Fibroblast of skin of scalp (primary cell): ENCODE results near the gene HEPHL1.
A peak's percentile ranks its signal among the peaks of the same experiment; 100 is the strongest.

Experiments used
- DNase-seq: peaks from one replicate; pipeline ENCODE4 v3.0.0-alpha.2; 2013

Gene HEPHL1

DNA sequence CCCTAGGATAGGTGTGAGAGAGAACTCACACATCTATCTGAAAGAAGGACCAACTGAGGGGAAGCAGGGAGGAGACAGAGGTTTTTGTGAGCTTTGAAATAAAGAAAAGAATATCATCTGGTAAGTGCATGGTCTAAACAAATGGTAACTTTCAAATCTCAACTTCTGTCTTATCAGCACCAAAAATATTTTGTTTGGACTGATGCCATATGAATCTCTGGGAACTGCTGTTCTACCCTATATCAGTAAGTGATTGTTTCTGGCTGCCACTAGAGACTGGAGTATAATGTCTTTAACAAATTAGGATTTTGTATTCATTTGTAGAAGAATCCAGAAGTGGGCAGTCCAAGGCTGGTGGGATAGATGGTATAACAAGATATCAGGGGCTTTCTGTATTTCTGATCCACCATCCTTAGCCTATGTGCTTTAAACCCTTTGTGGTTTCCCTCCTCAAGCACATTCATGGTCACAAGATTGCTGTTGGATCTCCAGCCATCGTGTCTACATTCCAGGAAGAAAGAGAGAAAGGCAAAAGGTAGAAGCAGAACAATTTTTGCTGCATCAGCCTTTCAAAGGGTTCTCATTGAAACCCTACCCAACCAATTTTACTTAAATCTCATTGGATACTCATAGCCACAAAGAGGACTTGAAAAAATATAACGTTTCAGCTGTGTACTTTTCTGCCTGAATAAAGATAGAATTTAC, 4.7 kb downstream of the HEPHL1 start:
- peak; percentile 5 for DNase-seq

DNA sequence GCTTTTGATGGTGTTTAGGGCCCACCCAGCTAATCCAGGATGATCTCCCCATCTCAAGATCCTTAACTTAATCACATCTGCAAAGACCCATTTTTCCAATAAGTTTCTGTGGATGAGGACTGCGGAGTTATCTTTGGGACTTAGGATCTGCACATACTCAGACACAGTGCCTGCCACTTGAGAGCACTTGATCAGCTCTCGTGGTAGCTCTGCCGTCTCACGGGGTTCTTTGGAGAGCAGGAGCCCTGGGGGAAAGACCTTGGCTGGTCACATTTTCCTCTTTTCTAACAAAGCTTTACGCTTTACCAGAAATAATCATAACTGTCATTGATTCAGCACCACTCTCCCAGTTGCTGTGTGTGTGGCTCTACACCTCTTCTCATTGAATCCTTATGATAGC, 6.1 kb downstream of the HEPHL1 start:
- no peak for DNase-seq

DNA sequence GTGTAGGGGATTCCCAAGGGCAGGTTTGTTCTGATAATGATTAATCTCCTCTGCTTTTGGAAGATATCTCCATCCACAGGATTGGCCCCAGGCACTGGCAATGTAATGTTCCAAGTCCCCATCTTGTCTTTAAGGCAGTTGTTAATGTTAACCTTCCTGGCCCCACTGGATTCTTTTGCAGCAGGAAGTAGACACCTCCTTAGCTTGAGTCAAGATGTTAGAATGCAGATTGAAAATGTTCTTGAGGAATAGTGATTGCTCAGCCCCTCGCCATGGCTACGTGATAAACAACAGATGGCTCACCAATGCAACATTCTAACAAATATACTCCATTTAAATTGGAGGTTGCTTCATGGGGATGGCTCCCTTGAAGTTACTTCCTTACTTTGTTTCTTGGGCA, 7.3 kb downstream of the HEPHL1 start:
- DNase-seq = peak; percentile 10

DNA sequence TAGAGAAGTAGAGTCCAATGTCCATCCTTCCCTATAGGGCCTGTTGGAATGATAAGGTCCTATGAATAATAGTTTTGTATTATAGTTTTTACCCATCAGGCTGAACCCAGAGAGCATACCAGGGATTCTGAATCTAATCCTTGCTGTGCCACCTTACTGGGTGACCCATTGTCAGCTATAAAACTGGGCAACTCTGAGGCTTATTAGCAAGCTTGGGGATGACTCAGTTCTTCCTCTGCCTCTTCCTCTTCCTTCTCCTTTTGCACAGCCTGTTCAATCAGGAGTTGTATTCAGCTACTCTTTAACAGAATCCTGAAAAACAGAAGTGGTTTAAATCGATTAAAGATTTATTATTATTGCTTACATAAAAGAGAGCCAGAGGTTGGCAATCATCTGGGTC, 8.9 kb downstream of the HEPHL1 start:
- no peak for DNase-seq

DNA sequence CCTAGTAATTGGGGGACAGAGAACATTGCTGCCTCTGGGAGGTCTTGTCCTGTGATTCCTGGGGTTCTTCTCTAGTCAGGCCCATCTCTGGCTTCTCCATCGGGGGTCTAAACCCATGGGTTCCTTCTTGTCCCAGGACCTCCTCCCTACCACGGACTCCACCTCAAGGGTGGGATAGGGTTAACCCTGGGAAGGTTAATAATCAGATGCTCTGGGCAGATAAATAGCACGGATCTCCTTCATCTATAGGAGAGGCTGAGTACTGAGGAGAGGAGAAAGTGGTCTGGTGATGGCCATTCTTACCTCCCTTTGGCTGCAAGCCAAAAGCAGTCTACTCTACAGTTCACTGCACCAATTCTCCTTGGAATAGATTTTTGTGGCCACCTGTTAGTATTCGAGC, 10.5 kb downstream of the HEPHL1 start:
- no peak for DNase-seq

DNA sequence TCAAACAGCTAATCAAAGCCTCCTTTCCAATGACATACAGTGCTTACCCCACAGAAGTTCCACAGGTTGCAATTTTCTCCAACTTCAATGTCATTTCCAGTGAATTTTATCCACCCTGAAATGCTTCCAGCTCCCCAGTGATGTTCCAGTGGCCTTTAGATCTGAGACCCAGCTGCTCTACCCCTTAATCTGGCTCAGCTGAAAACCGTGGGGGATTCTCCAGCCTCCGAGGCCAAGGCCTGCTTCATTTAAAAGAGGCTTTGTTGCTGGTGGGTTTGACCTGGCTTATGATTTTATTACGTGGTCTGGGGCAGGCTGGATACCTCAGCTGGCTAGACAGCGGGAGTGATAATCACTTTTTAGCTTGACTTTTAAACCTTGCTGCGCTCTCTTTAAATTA, 10.9 kb downstream of the HEPHL1 start:
- DNase-seq = no peak

DNA sequence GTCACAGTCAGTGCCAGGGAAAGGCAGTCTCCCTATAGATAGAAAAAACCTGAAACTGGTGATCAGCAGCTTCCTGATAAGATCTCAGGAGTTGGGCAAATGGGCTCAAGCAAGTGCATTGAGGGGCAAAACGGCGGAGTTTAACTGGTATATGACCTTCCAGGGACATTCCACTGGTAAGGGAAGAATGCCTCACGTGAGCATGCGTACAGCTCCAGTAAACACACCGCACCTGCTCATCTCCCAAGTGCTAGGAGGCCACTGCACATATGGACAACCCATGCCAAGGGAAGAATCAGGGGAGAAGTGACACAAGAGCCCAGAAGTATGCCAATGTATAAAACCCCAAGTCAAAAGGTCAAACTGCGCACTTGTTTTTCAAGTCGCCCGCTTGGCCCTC, 11.6 kb downstream of the HEPHL1 start:
- DNase-seq = no peak

DNA sequence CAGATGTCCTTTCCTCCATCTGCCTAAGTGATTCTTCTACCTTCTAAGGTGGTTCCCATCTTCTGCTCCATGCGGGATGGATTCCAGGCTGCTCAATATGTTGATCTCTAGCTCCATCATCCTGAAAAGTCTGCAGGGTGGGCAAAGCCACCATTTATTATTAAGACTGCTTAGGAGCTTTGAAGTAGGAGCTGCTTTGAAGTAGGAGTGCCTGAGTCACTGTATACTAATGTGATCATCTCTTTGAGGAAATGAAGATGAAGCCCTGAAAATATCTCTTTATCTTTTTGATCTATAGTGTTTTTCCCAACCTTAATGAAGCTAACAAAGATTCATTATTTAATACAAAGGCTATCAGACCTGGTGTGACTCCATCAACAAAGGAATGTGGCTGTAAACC, 13.1 kb downstream of the HEPHL1 start:
- no peak for DNase-seq

DNA sequence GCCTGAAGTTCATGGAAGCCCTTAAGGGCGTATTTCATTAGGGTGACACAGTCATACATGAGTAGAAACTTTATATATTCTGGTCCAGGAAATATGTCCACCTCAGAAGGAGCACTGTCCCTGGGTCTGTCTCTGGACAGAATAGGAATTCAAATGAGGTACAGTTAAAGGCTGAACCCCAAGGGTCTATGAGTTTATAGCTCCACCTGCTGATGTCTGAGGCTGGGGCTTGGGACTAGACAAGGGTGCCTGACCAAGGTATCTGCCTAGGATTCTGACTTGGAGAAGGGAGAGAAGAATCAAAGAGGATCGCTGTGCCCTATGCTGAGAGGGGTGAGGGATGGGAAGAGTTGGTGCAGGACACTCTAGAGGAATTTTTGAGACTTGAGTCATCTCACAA, 14.9 kb downstream of the HEPHL1 start:
- DNase-seq = no peak

DNA sequence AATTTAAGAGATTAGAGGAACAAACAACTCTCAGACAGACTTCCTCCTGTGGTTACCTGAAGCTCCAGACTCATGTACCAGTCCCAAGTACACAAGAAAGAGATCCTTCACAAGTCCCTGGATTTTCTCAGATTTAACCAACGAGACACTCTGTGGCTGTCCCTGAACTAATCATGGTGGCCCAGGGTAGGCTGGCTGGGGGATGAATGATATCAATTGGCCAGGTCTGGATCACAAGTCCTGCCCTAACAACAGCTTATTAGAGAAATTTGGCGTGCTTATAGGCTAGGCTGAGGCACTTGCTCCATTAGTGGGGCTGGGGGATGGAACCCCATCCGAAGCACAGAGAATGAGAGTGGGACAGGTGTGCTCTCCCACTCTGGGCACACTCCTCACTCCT, 22.1 kb downstream of the HEPHL1 start:
- no peak for DNase-seq

DNA sequence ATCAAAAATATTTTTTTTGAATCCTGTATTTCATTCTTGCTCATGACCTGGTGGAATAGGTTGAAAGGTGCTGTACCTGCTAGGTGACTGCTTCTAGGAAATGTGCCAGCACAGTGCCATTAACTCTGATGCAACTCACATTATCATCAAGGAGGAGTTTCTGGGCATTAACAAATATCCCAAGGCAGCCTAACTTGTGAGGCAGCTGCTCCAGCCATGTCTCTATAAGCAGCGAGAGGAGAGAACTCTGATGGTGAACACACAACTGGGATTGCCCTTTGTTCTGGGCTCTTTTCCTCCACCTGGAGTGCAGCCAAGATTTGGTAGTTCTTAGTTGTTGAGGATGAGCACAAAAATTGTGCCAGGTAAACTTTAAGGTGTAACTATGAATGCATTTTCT, 25.6 kb downstream of the HEPHL1 start:
- DNase-seq = no peak

DNA sequence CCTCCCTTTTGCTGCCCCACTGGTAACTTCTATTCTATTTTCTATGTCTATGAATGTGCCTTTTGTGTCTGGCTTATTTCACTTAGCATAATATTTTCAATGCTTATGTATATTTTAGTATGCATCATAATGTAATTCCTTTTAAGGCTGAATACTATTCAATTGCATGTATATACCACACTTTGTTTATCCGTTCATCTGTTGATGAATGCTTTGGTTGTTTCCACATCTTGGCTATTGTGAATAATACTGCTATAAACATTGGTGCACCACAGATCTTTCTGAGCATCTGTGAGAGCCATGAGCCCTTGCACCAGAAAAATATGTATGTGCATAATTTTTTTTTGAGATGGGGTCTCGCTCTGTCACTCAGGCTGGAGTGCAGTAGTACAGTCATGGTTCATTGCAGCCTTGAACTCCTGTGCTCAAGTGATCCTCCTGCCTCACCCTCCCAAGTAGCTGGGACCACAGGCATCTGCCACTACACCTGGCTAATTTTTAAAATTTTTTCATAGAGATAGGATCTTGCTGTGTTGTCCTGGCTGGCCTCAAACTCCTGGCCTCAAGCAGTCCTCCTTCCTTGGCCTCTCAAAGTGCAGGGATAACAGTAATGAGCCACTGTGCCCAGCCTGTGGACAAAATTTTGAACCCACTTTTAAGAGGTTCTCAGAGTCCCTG, 27.0 kb downstream of the HEPHL1 start:
- DNase-seq = no peak

DNA sequence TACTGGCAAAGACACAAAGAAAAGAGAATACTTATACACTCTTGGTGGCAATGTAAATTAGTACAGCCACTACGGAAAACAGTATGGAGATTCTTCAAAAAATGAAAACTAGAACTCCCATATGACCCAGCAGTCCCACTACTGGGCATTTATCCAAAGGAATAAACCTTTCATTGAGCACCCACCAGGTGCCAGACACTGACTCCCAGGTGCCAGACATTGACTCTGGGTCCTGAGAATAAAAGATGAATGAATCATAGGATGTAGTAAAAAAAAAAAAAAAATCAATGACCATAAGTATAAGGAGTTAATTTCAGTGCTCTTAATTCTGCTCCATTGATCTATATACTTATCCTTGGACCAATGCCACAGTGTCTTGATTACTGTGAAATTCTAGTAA, 28.2 kb downstream of the HEPHL1 start:
- no peak for DNase-seq

DNA sequence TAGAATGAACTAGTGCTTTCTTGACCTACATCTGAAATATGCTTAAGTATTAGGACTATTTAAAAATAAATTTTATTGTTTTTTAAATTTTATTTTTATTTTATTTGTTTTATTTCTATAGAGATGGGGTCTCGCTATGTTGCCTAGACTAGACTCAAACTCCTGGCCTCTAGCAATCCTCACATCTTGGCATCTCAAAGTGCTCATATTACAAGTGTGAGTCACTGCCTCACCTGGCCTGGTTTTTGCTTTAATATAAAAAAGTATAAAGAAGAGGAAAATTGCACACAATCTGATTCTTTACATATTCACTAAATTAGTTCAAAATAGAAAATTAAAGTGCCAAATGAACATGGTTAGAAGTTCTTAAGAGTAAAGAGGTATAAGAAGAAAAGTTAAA, 37.5 kb downstream of the HEPHL1 start:
- no peak for DNase-seq

DNA sequence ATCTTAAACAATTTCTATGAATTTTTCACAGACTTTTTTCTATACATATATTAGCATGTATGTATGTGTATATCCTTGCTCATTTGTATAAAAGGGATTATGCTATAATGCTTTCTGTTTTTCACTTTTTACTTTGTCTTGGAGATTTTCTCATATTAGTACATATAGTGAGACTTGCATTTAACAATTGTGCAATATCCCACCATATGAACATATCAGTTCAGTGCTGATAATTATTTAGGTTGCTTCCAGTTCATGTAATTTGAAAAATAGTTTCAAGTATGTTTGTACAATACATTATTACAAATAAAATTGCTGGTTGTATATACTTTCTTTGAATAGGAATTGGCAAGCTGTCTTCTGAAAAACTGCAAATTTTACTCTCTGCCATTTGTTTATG, 37.9 kb downstream of the HEPHL1 start:
- DNase-seq = no peak

DNA sequence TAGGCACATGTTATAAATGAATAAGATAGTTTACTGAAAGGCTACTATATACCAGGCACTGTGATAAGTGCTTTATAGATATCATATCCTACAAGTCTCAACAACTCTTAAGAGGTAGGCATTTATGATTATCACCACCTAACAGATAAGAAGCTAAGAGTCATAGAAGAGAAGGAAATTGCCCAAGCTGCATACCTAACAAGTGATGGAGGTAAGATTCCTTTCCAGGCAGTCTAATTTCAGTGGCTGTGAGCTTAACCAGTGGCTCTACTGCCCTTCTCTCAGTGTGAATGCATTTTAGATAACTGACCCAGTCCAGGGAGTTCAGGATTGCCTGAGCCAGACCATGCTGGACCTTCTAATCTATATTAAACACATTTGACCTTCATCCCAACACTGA, 39.2 kb downstream of the HEPHL1 start:
- DNase-seq = no peak

DNA sequence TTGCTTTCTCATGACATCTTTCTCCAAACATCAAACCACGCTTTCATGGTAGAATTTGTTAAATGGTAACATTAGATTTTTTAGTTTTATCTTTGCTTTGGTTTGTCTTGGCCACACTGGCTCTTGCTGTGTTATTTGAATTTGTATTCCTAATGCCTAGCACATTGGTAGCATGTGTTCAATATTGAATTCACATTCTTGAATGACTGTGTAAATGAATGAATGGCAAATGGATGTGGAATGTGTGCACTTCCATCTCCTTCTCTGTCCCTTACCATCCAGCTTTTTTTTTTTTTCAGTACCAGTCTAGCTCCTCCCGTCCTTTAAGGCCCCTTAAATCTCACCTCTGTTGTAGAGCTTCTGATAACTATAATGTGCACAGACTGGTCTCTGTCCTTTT, 41.2 kb downstream of the HEPHL1 start:
- no peak for DNase-seq

DNA sequence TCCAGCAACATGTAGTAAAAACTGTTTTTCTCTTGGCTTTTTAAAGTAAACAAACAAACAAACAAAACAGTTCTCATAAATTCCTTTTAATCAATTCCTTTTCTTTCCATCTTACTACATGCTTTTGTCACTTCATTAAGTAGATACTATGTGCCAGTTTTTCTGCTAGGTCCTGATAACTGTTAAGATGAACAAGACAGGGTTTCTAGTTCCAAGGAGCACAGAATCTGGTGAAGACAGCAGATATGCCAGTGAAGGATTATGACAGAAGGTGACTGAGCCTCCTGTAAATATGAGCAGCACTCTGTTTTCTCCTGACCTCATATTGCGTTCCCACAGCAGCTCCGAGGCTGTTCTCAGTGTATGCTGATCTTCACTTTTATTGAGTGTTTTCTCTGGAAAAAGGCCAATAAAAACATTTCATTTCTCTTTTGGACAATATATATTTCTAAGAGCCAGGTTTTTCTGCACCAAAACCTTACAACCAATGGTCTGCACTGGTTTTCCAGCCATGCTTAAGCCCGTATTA, 45.8 kb downstream of the HEPHL1 start:
- no peak for DNase-seq

DNA sequence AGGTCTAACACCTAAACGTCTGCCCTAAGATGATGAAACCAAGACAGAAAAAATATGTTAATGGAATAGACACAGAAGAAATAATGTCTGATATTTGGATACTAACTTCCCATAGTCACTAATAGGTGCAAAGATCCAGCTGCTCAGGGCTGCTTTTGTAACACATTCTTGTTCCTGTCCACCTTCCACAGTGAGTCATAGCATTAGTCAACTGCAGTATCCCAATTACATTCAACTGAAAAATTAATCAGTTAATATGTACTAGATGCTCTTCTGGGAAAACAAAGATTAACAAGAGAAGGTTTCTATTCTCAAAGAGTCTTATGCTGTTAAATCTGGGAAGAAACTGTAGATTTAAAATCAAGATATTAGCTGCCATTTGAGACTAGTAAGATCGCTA, 47.6 kb downstream of the HEPHL1 start:
- DNase-seq = no peak

DNA sequence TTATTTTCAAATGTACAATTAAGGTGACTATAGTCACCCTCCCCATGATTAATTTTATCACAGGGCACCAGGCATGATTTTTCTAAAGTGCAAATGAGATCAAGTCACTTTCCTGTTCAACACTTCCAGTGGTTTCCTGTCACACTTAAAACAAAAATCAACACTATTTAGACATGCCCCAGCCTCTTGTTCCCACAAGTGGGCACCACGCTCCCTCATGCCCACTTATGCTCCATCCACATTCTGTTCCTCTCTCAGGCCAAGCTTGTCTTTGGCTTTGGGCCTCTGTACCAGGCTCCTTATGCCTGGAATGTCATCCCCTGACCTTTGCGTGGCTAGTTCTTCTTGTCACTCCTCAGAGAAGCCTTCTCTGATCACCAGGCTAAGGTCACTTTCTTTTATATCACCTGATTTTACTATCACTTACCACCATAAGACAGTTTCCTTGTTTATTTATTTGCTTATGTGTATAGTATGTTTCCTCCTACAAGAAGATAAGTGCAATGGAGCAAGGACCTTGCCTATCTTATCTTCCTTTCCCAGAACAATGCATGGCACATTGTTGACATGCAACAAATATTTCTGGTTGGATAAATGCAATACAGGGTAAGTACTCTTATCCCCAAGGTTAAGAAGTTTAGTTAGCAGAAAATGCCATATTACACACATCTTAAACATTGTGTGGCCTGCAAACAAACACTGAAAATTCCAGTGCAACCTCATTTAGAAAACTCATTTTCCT, 56.6 kb downstream of the HEPHL1 start:
- no peak for DNase-seq

DNA sequence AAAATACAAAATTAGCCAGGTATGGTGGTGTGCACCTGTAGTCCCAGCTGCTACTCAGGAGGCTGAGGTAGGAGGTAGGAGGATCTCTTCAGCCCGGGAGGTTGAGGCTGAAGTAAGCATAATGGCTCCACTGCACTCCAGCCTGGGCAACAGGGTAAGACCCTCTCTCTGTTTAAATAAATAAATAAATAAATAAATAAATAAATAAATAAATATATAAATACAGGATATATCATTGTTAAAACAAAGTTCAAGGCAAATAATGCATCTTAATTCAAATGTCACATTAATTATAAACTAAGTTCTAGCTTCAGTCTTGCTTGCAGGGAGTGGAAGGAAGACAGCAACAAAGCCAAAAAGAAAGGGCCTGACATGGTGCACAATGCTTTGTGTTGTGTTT, 63.0 kb downstream of the HEPHL1 start:
- no peak for DNase-seq

DNA sequence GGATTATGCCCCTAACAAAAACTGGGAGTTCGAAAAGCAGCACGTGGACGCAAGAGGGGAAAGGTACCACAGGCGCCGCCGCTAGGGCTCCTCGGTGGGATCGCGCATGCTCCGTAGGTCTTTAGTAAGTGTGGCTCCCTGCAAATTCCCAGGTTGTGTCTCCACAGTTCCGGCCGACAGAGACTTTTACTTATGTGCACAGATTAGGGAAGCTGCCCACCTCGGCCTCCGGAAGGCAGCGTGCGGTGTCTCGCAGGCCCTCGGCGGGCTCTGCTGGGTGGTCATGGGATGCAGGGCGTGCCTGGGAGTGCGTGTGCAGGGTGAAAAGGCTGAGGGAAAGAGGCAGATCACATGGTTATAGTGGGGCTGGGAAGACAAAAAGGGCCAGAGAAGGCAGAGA, 67.8 kb downstream of the HEPHL1 start:
- DNase-seq = no peak

DNA sequence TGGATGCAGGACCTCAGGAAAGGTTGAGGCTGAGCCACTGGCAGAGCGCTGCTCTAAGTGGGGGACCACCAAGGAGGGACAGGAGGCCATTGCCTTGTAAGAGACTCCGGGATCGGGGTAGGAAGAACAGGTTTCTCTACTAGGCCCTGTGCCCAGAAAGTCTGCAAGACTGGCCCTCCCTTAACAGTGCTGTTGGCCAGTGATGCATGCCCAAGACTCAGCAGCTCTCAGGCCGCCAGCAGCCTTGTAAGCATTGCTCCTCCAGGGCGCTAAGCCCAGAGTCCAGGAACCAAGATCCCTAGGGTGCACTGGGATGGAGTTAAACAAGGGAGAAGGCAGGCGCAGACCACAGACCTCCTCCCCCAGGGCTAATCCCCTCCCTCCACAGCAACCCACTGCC, 68.2 kb downstream of the HEPHL1 start:
- DNase-seq = no peak

DNA sequence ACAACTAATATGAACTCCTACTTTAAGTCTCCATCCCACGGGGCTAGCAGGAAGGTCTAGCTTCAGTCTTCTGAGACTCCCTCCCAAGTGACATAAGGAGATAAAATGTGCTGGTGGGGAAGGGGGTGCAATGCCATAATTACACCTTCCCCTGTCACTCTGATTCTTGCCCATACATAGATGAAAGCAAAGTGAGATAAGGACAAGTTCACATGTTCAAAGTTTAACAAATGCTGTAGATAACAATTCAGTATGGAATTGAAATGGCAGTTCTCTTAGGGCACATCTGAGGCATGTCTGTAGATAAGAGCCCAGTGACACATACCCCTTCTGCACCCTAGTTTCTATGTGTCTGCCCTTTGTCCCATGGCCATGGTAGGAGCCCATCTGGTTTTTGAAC, 69.2 kb downstream of the HEPHL1 start:
- no peak for DNase-seq
